Activated B cell treated with CpG ODN at 0.5 μM for 24 hours (primary cell): Measurements from ENCODE around the gene TF. TPM values are rescaled to one million over a fixed set of nuclear protein-coding genes. Genes with fewer than 3 reads are reported as not detected.

Experiments used
- ATAC-seq: fragments of 200-7000 bp; cut with Tn5 transposase; one replicate; pipeline ENCODE4 v1.10.0; 2021; ENCODE audit warnings: low read depth, mild to moderate bottlenecking, moderate library complexity
- CTCF ChIA-PET: fragments of 350-600 bp; sonication (Branson Sonifier 250); formaldehyde crosslinking; loops from one replicate; lab custom pipeline; 2021; ENCODE audit warnings: antibody characterized with exemption; lab: Charles Lee
- POLR2A ChIA-PET: fragments of 350-600 bp; sonication (Branson Sonifier 250); formaldehyde crosslinking; loops from one replicate; lab custom pipeline; 2021; ENCODE audit warnings: antibody characterized with exemption; lab: Charles Lee
- DNase-seq: peaks from one replicate; pipeline ENCODE4 v3.0.0; 2022
- H3K27ac Mint-ChIP-seq: one replicate; pipeline ENCODE4 v1.8.0; 2020; ENCODE audit warnings: mixed read lengths
- H3K27me3 Mint-ChIP-seq: one replicate; pipeline ENCODE4 v1.8.0; 2021; ENCODE audit warnings: mixed read lengths
- H3K36me3 Mint-ChIP-seq: one replicate; pipeline ENCODE4 v1.8.0; 2021; ENCODE audit warnings: low read depth, mixed read lengths
- H3K4me1 Mint-ChIP-seq: one replicate; pipeline ENCODE4 v1.8.0; 2021; ENCODE audit warnings: mixed read lengths
- H3K4me3 Mint-ChIP-seq: one replicate; pipeline ENCODE4 v1.8.0; 2020; ENCODE audit warnings: mild to moderate bottlenecking, mixed read lengths
- H3K9me3 Mint-ChIP-seq: one replicate; pipeline ENCODE4 v1.8.0; 2020; ENCODE audit warnings: mixed read lengths
- CTCF ChIP-seq: fragments of 200-600 bp; IDR thresholded peaks from one replicate; pipeline ENCODE4 v1.8.0; 2022; ENCODE audit warnings: antibody characterized with exemption, mild to moderate bottlenecking
- intact Hi-C: fragments of 100-400 bp; cut with micrococcal nuclease; formaldehyde crosslinking; loops from one replicate; pipeline ENCODE4 v1.15.1; 2024
- total RNA-seq: library from RNA; stranded (reverse); gene quantifications from 2 replicates; pipeline ENCODE4 v1.2.3, GENCODE V29; 2022

Gene TF
- total RNA-seq, 1 donor from 2014 or later, result 0.29 TPM

- intact Hi-C loops, result no loop called here
- no peak for TF ChIP-seq CTCF
- no peaks in the 10 kb centered on the region for H3K36me3 Mint-ChIP-seq
- H3K4me3 Mint-ChIP-seq, result no peak overlapping the region
- CTCF ChIA-PET, result no interaction called here
- POLR2A ChIA-PET, result no interaction called here
- ATAC-seq (no peak), DNase-seq (no peak)
- peaks cover 1% of the 10 kb centered on the region for H3K27me3 Mint-ChIP-seq
- H3K27ac Mint-ChIP-seq, result no peak overlapping the region
- H3K4me1 Mint-ChIP-seq, result no peaks in the 10 kb centered on the region
- H3K9me3 Mint-ChIP-seq, result no peaks in the 10 kb centered on the region
Observed at GRCh38 chr3:133834621-133835417, 88.6 kb downstream of the TF start.

DNA sequence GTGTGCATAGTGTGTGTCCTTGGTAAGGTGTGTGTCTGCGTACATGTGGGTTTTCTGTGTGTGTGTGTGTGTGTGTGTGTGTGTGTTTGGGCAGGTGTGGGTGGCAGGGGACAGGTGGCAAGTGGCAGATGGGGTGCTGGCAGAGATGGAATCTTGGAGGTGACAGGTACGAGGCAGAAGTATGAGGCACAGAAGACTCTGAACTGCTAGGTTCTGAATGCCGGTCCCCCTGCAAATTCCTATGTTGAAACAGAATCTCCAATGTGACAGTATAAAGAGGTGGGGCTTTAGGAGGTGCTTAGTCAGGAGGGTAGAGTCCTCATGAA is 89.2 kb downstream of the TF start:
- ChIA-PET POLR2A (no interaction called here), CTCF (no interaction called here)
- DNase-seq, result no peak
- Mint-ChIP-seq H3K27ac (no peak overlapping the region), H3K36me3 (no peaks in the 10 kb centered on the region), H3K4me1 (no peaks in the 10 kb centered on the region), H3K9me3 (no peaks in the 10 kb centered on the region), H3K4me3 (no peak overlapping the region), H3K27me3 (peaks cover 2% of the 10 kb centered on the region)
- intact Hi-C loops, result no loop called here
- ATAC-seq, result no peak
- TF ChIP-seq CTCF, result no peak

DNA sequence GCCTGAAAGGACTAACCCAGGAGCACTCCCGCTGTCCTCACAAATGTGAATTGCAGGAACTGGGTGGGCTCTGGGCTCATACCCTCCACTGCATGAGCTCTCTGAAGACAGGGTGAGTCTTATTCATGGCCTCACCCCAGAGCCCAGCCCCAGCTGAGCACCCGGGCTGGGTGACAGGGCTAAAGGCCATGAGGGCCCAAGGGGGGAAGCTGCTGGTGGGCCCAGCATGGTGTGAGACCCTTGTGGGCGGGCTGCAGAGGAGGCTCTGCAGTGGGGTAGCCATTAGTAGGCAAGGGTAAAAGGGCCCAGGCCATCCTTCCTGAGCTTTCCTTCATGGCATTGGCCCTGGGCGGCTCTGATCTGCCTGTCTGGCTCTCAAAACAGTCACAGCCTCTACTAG is 89.8 kb downstream of the TF start:
- no peaks in the 10 kb centered on the region for H3K9me3 Mint-ChIP-seq
- no peak overlapping the region for H3K4me3 Mint-ChIP-seq
- H3K36me3 Mint-ChIP-seq, result no peaks in the 10 kb centered on the region
- ChIA-PET CTCF (no interaction called here), POLR2A (no interaction called here)
- no peaks in the 10 kb centered on the region for H3K4me1 Mint-ChIP-seq
- TF ChIP-seq CTCF, result no peak
- ATAC-seq (no peak), DNase-seq (no peak)
- H3K27me3 Mint-ChIP-seq, result peaks cover 2% of the 10 kb centered on the region
- intact Hi-C loops, result no loop called here
- no peak overlapping the region for H3K27ac Mint-ChIP-seq

GRCh38 chr3:133836497-133837158 is 90.4 kb downstream of the TF start:
- H3K4me1 Mint-ChIP-seq, result no peaks in the 10 kb centered on the region
- no peak for TF ChIP-seq CTCF
- DNase-seq (no peak), ATAC-seq (no peak)
- peaks cover 2% of the 10 kb centered on the region for H3K27me3 Mint-ChIP-seq
- ChIA-PET CTCF (no interaction called here), POLR2A (no interaction called here)
- intact Hi-C loops, result no loop called here
- H3K27ac Mint-ChIP-seq, result no peak overlapping the region
- H3K9me3 Mint-ChIP-seq, result no peaks in the 10 kb centered on the region
- no peak overlapping the region for H3K4me3 Mint-ChIP-seq
- no peaks in the 10 kb centered on the region for H3K36me3 Mint-ChIP-seq

- intact Hi-C loops, result no loop called here
- peaks cover 2% of the 10 kb centered on the region for H3K27me3 Mint-ChIP-seq
- H3K36me3 Mint-ChIP-seq, result no peaks in the 10 kb centered on the region
- ChIA-PET POLR2A (no interaction called here), CTCF (no interaction called here)
- H3K4me3 Mint-ChIP-seq, result no peak overlapping the region
- DNase-seq (no peak), ATAC-seq (no peak)
- no peak overlapping the region for H3K27ac Mint-ChIP-seq
- TF ChIP-seq CTCF, result no peak
- no peaks in the 10 kb centered on the region for H3K9me3 Mint-ChIP-seq
- no peaks in the 10 kb centered on the region for H3K4me1 Mint-ChIP-seq
Observed at GRCh38 chr3:133837487-133838295, 91.5 kb downstream of the TF start.
